B cell (primary cell): ENCODE measurements around the gene FTCD.

ENCODE experiments used
- EZH2 ChIP-seq: IDR thresholded peaks from 2 replicates; pipeline ENCODE4 v1.6.1; 2012; ENCODE audit warnings: borderline replicate concordance, low read depth, mild to moderate bottlenecking, moderate library complexity, low read length; ENCODE audit not compliant: insufficient read depth, poor library complexity, severe bottlenecking
- TF ChIP-seq, protein P1 (sequence below): fragments of 200-600 bp; IDR thresholded peaks from one replicate; pipeline ENCODE4 v1.8.0; 2022; ENCODE audit warnings: antibody characterized with exemption, mild to moderate bottlenecking

DNA sequence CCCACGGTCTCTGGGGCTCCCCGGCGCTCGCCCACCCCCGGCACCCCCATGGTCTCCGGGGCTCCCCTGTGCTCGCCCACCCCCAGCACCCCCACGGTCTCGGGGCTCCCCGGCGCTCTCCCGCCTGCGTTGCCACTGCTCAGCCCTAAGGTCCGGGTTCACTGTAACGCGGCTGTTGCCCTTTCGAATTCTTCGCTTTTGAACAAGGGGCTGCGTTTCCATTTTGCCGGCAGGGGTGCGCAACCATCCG is 5.2 kb upstream of the FTCD start:
- TF ChIP-seq, protein P1, sequence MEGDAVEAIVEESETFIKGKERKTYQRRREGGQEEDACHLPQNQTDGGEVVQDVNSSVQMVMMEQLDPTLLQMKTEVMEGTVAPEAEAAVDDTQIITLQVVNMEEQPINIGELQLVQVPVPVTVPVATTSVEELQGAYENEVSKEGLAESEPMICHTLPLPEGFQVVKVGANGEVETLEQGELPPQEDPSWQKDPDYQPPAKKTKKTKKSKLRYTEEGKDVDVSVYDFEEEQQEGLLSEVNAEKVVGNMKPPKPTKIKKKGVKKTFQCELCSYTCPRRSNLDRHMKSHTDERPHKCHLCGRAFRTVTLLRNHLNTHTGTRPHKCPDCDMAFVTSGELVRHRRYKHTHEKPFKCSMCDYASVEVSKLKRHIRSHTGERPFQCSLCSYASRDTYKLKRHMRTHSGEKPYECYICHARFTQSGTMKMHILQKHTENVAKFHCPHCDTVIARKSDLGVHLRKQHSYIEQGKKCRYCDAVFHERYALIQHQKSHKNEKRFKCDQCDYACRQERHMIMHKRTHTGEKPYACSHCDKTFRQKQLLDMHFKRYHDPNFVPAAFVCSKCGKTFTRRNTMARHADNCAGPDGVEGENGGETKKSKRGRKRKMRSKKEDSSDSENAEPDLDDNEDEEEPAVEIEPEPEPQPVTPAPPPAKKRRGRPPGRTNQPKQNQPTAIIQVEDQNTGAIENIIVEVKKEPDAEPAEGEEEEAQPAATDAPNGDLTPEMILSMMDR, result no peak
- TF ChIP-seq EZH2, result no peak
